AG09319 (cell line): Measurements from ENCODE around the gene MSI2.

Experiments used
- DNase-seq: peaks from one replicate; pipeline ENCODE4 v3.0.0-alpha.2; 2010; ENCODE audit warnings: low read depth; ENCODE audit errors: extremely low read depth
- CTCF ChIP-seq: IDR thresholded peaks from 2 replicates; pipeline ENCODE4 v1.5.1; 2011; ENCODE audit warnings: low read depth, mild to moderate bottlenecking, inconsistent platforms, low read length, moderate library complexity

Gene MSI2

GRCh38 chr17:57502022-57502421 is 245.7 kb downstream of the MSI2 start:
- no peak for TF ChIP-seq CTCF
- DNase-seq: no peak

GRCh38 chr17:57502811-57503241 is 246.5 kb downstream of the MSI2 start:
- DNase-seq: no peak
- no peak for TF ChIP-seq CTCF

- DNase-seq: no peak
- TF ChIP-seq CTCF: no peak
Measured at GRCh38 chr17:57504208-57504607, 247.9 kb downstream of the MSI2 start.

GRCh38 chr17:57505841-57506773 is 249.8 kb downstream of the MSI2 start:
- no peak for DNase-seq
- TF ChIP-seq CTCF: no peak

- no peak for DNase-seq
- TF ChIP-seq CTCF: no peak
Measured at GRCh38 chr17:57506774-57507127, 250.4 kb downstream of the MSI2 start.

- DNase-seq: no peak
- TF ChIP-seq CTCF: no peak
Measured at GRCh38 chr17:57507828-57508227, 251.5 kb downstream of the MSI2 start.

GRCh38 chr17:57508671-57509070 is 252.3 kb downstream of the MSI2 start:
- TF ChIP-seq CTCF: no peak
- DNase-seq: no peak
